Hindlimb muscle (tissue), 1 donor: ENCODE data around the gene PTPRF. TPM values are rescaled to one million over a fixed set of nuclear protein-coding genes. Genes with fewer than 3 reads are reported as not detected.
"Not testable (repeated sequence)": the region's sequence is repeated elsewhere in the genome, so short reads cannot be mapped to it uniquely, and the experiment has no call there.

Experiments
- DNase-seq: peaks from one replicate; pipeline ENCODE4 v3.0.0-alpha.2; 2013
- polyA plus RNA-seq: library from polyadenylated mRNA; unstranded; fragments of 120-200 nt; gene quantifications from one replicate; pipeline ENCODE4 v1.2.1, GENCODE V29; 2013; ENCODE audit not compliant: insufficient read length

The PTPRF gene
- polyA plus RNA-seq: 29.2 TPM

- DNase-seq: peak; percentile 77
Observed at GRCh38 chr1:43530483-43531106, at the start of gene PTPRF. Gene PTPRF, plus strand, starts transcription at chr1:43530883. Its CDS starts 14,193 bp downstream, at chr1:43545076.

DNA sequence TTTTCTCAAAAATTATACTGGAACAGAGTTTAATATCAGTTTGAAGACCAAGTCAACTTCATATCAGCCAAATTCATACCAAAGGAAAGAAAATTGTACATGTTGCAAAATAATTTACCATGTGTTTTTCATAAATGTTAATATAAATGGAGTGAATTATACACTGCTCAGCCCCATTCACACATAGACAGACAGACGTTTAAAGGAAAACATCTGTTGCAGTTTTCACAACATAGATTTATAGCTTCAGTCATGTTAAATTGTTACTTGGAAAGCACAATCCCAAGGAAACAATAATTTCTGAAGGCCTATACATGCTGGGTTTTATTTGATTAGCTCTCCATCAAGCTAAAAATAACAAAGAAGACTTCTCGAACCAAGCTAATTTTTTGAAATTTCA, 49.2 kb upstream of the PTPRF start:
- no peak for DNase-seq

DNA sequence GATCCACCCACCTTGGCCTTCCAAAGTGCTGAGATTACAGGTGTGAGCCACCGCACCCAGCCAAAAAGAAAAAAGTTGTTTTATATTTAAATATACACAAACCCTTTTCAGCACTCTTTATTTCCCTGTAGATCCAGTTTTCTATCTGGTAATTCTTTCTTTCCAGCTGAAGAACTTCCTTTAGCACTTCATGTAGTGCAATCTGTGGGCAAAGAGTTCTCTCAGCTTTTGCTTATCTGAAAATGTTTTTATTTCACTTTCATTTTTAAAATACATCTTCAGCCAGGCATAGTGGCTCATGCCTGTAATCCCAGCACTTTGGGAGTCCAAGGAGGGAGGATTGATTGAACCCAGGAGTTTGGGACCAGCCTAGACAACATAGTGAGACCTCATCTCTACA, 48.5 kb upstream of the PTPRF start:
- no peak for DNase-seq

DNA sequence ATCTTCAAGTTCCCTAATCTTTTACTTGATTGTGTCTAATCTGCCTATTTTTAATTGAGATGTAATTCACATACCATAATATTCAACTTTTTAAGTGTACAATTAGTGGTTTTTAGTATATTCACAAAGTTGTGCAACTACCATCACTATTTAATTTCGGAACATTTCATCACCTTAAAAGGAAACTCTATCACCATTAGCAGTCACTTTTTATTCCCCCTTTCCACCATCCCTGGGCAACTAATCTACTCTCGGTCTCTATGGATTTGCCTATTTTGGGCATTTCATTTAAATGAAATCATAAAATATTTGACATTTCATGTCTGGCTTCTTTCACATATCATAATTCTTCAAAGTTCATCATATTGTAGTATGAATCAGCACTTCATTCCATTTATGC, 46.3 kb upstream of the PTPRF start:
- no peak for DNase-seq

GRCh38 chr1:43488165-43488564, 42.5 kb upstream of the PTPRF start:
- DNase-seq: no peak

GRCh38 chr1:43491061-43491460, 39.6 kb upstream of the PTPRF start:
- no peak for DNase-seq

DNA sequence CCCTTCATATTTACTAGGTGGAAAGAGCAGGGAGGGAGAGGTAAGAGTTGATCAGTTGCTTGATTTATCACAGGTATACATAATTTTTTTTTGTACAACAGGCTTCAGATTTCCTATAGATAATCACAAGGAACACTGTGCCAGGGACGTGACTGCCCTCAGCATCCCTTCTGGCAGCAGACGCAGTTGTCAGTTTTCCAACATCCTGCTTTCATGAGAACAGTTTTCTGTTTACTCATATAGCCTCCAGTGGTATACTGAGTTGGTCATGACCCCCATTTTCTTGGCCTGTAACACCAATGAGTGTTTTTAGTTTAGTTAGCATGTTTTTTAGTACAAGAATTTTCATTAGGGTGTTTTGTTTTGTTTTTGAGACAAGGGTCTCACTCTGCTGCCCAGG, 37.9 kb upstream of the PTPRF start:
- DNase-seq: no peak

DNA sequence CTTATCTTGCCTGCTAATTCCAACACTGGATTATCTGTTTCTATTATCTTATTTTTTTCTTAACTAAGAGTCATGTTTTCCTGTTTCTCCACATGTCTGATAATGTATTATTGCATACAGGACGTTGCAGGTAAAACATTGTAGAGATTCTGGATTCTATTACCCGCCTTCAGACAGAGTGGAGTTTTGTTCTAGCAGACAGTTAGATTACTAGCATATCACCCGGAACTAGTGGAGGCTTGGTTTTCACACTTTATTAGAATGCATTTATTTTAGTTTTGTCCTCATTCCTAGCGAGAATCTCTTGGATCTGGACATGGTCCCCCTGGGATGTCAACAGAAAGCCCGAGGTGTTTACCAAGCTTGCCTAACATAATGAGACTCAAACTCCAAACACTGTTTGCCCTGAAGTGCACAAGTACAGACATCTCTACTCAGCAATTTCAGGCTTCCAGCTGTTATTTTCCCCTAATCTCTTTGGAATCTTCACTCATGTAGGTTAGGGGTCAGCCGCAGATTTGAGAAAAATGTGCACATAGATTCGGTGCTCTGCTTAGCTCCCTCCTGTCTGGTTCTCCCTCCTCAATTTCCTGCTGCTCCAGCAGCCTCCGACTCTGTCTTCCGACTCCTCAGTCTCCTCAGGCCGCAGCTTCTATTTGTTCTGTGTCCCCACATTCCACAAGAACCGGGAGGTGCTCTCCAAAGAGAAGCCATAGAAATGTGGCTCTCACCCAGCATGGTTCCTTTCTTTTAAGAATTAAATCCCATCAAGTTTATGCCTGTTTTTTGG, 36.8 kb upstream of the PTPRF start:
- no peak for DNase-seq

GRCh38 chr1:43495204-43495603, 35.5 kb upstream of the PTPRF start:
- DNase-seq: no peak

DNA sequence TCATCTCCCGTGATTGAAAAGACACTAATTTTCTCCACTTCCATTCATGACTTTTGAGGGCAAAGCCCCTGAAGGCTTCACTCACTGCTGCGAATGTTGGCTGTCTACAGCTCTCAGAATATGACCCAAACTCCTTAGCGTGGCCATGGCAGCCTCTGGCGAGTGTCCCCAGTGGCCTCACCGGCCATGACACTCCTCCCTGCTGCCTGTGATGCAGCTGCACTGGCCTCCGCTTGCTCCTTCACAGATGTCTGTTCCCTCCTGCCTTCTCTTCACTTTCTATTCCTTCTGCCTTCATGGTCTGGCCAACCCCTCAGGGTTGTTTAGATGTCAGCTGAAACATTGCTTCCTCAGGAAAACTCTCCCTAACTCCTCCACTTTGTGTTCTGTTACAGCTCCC, 30.8 kb upstream of the PTPRF start:
- peak; percentile 8 for DNase-seq

- not testable (repeated sequence) for DNase-seq
Observed at GRCh38 chr1:43501806-43502205, 28.9 kb upstream of the PTPRF start.

DNA sequence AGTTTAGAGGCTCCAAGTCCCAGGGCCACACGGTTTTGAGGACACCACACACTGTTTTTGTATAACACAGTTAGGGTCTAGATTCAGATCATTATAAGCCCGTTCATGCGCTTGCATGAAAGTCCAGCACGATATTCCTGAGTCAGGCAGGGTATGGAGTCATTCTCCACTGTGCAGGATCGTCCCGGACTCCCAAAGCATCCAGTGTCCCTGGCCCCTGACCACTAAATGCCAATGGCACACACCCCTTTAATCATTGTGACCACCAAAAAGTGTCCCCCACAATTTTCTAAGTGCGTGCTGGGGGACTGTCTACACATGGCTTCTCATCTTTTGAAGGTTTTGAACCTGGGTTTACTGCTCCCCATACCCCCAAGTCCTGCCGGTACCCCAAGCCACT, 27.1 kb upstream of the PTPRF start:
- DNase-seq: no peak

GRCh38 chr1:43505077-43505780, 25.5 kb upstream of the PTPRF start:
- no peak for DNase-seq

GRCh38 chr1:43506233-43506632, 24.4 kb upstream of the PTPRF start:
- DNase-seq: no peak

GRCh38 chr1:43507296-43508295, 23.1 kb upstream of the PTPRF start:
- no peak for DNase-seq

- DNase-seq: no peak
Observed at GRCh38 chr1:43509007-43509739, 21.5 kb upstream of the PTPRF start.

DNA sequence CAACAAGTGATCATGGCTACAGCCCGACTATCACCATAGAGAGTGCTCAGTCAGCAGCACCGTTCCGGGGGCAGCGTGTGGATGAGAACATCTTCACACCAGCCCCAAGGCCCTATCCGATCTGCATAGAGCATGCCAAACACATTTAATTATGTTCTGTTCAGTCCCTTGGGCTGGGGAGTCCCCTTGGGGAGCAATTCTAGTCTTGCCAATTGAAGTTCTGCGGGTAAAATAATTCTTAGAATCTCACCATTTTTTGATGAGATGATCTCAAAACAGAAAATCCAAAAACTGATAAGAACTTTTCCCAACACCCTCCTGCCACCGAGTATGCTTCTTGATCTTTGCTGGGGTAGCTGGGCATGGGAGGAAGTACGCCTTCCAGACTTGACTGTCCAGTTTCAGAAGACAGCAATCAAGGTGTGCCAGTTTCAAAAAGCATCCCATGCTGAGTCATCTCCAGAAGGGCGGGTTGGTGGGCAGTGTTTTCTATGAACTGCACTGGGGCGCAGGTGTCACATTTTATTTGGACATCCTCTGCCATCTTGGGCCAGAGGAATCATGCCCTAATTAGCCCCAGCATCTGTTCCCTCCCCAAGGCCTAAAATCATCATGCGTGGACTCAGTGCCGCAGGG, 20.8 kb upstream of the PTPRF start:
- no peak for DNase-seq

- no peak for DNase-seq
Observed at GRCh38 chr1:43510621-43511020, 20.1 kb upstream of the PTPRF start.

DNA sequence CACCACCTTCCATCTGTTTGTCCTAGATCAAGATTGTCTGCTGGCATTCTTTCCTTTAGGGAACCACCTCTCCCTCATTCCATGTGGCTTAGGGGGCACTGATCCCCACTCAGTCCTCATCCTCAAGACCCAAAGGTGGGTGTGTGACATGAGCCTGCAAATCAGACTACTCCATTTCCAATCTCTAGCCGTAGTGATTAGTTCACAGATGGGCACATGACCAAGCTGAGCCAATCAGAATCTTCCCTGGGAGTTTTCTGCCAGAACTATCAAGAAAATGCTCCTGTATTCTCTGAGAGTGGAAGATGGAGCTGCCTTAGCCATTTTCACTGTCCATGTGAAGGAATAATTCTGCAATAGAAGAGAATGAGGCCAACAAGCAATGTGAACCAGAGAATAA, 19.3 kb upstream of the PTPRF start:
- no peak for DNase-seq

DNA sequence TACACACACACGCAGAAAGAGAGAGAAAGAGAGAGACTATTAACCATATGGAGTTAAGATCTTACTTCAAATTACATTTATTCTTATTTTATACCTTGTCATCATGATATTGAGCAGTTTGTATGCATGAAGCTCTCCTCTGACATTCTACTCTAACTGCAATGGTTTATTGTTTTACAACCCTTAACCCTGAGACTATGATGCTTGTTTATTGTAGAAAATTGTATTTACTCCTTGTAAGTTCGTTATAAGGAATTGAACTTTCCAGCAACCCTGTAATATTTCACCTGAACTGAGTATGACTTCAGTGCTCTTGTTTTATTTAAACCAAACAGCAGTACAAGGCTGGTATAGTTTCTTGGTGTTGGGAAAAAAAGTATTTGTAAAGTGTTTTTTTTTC, 18.6 kb upstream of the PTPRF start:
- no peak for DNase-seq

- no peak for DNase-seq
Observed at GRCh38 chr1:43512681-43513080, 18.0 kb upstream of the PTPRF start.
